OCI-LY1 (cell line): ENCODE results near the gene FAM131A.

Experiments used
- CTCF ChIP-seq: fragments of 200-600 bp; sonication (generic), shearing (Covaris generic); IDR thresholded peaks from 2 replicates; pipeline ENCODE4 v1.5.1; 2017; ENCODE audit warnings: mild to moderate bottlenecking, antibody characterized with exemption, low read length, moderate library complexity, mixed read lengths
- EZH2 ChIP-seq: fragments of 200-600 bp; sonication (generic), shearing (Covaris generic); IDR thresholded peaks from 2 replicates; pipeline ENCODE4 v1.8.0; 2017; ENCODE audit warnings: borderline replicate concordance, mixed run types, mild to moderate bottlenecking, antibody characterized with exemption, low read length, moderate library complexity, mixed read lengths

DNA sequence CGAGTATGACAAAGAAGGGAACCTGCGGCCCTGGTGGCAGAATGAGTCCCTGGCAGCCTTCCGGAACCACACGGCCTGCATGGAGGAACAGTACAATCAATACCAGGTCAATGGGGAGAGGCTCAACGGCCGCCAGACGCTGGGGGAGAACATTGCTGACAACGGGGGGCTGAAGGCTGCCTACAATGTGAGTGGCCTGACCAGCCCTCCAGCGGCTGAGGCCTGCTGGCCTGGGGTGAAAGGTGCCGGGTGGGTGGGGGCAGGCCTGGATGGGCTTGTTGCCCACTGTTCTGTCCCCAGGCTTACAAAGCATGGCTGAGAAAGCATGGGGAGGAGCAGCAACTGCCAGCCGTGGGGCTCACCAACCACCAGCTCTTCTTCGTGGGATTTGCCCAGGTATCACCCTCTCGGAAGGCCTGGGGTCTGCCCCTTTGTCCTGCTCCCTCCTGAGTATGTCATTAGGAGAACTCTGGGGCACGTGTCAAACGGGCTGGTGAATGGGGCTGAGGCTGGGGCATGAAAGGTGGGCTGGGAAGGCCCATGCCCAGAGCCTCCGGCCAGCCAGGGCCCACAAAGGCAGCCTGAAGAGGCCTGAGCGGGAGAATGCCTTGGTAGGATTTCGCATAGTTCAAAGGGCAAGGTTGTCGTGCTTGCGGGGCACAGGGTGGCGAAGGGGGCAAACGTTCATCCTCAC is 46.2 kb upstream of the FAM131A start:
- TF ChIP-seq CTCF (no peak), EZH2 (no peak)
